Stimulated activated CD4-positive, alpha-beta T cell treated with anti-CD3 and anti-CD28 coated beads, Interleukin-4, amount 100 ng/mL, for 48 hours (primary cell): ENCODE data around the gene CFAP141.
A peak's percentile ranks its signal among the peaks of the same experiment; 100 is the strongest.
"Not testable (repeated sequence)": the region's sequence is repeated elsewhere in the genome, so short reads cannot be mapped to it uniquely, and the experiment has no call there.

Experiments used
- DNase-seq, 2 donors: peaks; one replicate each; pipeline ENCODE4 v3.0.0-alpha.2; 2020; ENCODE audit warnings: low read depth in 2 of 2

Gene CFAP141

GRCh38 chr1:154206196-154206595 is at the start of gene CFAP141:
TSS of gene CFAP141 (minus strand) at chr1:154206333. CDS start at chr1:154206307, 26 bp downstream.
- no peak for DNase-seq

- no peak for DNase-seq
These were observed 47.5 kb upstream of the CFAP141 start for GRCh38 chr1:154253671-154254070.

- no peak for DNase-seq
These were observed 35.7 kb upstream of the CFAP141 start for GRCh38 chr1:154241703-154242351.

- DNase-seq, result no peak
These were observed 34.2 kb upstream of the CFAP141 start for GRCh38 chr1:154240294-154240833.

- DNase-seq, result no peak
These were observed 33.4 kb upstream of the CFAP141 start for GRCh38 chr1:154239491-154239890.

- DNase-seq, result no peak
These were observed 31.9 kb upstream of the CFAP141 start for GRCh38 chr1:154237880-154238506.

- DNase-seq, result no peak
These were observed 31.3 kb upstream of the CFAP141 start for GRCh38 chr1:154237435-154237834.

- no peak for DNase-seq
These were observed 30.7 kb upstream of the CFAP141 start for GRCh38 chr1:154236855-154237254.

GRCh38 chr1:154233127-154233526 is 27.0 kb upstream of the CFAP141 start:
- not testable (repeated sequence) for DNase-seq

- DNase-seq, result not testable (repeated sequence)
These were observed 25.0 kb upstream of the CFAP141 start for GRCh38 chr1:154231112-154231511.

GRCh38 chr1:154225370-154225769 is 19.2 kb upstream of the CFAP141 start:
- no peak for DNase-seq

GRCh38 chr1:154223621-154224020 is 17.5 kb upstream of the CFAP141 start:
- no peak for DNase-seq

- no peak for DNase-seq
These were observed 16.8 kb upstream of the CFAP141 start for GRCh38 chr1:154222918-154223317.

GRCh38 chr1:154222518-154222917 is 16.4 kb upstream of the CFAP141 start:
- DNase-seq, result no peak

- DNase-seq, result peak; percentile 51 to 54
These were observed 15.3 kb upstream of the CFAP141 start for GRCh38 chr1:154221278-154222001.

- DNase-seq, result no peak
These were observed 14.8 kb upstream of the CFAP141 start for GRCh38 chr1:154220970-154221277.

- DNase-seq, result peak; percentile 95 to 98
These were observed 14.2 kb upstream of the CFAP141 start, which contains the start of gene UBAP2L for GRCh38 chr1:154220071-154220969. TSS of gene UBAP2L (plus strand) at chr1:154220955. CDS start at chr1:154225124, 4,169 bp downstream.

GRCh38 chr1:154219541-154219940 is 13.4 kb upstream of the CFAP141 start:
- DNase-seq, result no peak

GRCh38 chr1:154218545-154218944 is 12.4 kb upstream of the CFAP141 start:
- no peak for DNase-seq

GRCh38 chr1:154213274-154213673 is 7.1 kb upstream of the CFAP141 start:
- no peak for DNase-seq

- no peak for DNase-seq
These were observed 6.0 kb upstream of the CFAP141 start for GRCh38 chr1:154212083-154212482.
